Measurements from ENCODE around the gene AFDN. TPM values are rescaled to one million over a fixed set of nuclear protein-coding genes. Genes with fewer than 3 reads are reported as not detected.

AFDN gene
- total RNA-seq, 4 donors from 2014 or later, result 148 to 371 (median 204) TPM

GRCh38 chr6:167953551-167953950, 126.8 kb downstream of the AFDN start:
- H3K36me3 ChIP-seq, result peaks cover 0 to 30% (median 7%) of the 10 kb centered on the region in 4 donors
- no peaks in the 10 kb centered on the region for H3K9me3 ChIP-seq
- intact Hi-C loops (cut with DNase I; ENCODE audit: low total_unique reads), result no loop called here
- no peak overlapping the region for H3K4me3 ChIP-seq
- WGBS, 2 donors (ENCODE audit: low coverage in 1 of 2), result 87 to 95% methylated on average over 5 of the region's 5 CpGs
- TF ChIP-seq POLR2A (IDR thresholded peaks at IDR 0.05) (no peak), CTCF (IDR thresholded peaks at IDR 0.05) (no peak), EP300 (IDR thresholded peaks at IDR 0.05; ENCODE audit: low read depth) (no peak), POLR2AphosphoS5 (IDR thresholded peaks at IDR 0.05) (no peak)
- H3K4me1 ChIP-seq, result peaks cover 0 to 14% (median 8%) of the 10 kb centered on the region in 4 donors
- in situ Hi-C loops (cut with MboI; ENCODE audit: low pct_ligation_motif_present in 1 of 4, low pct_unique_long_range_greater_than_20kb in 1 of 4, low sequenced_read_pairs in 3 of 4), result no loop called here
- no peaks in the 10 kb centered on the region for H3K27me3 ChIP-seq
- no peak for DNase-seq
- H3K27ac ChIP-seq, result no peak overlapping the region

GRCh38 chr6:167954151-167954550, 127.4 kb downstream of the AFDN start:
- WGBS, 2 donors (ENCODE audit: low coverage in 1 of 2), result 91 to 93% methylated on average over 3 of the region's 3 CpGs
- Histone ChIP-seq H3K27me3 (no peaks in the 10 kb centered on the region), H3K4me3 (no peak overlapping the region), H3K4me1 (peaks cover 0 to 14% (median 8%) of the 10 kb centered on the region in 4 donors), H3K27ac (no peak overlapping the region), H3K9me3 (no peaks in the 10 kb centered on the region), H3K36me3 (peaks cover 0 to 24% (median 6%) of the 10 kb centered on the region in 4 donors)
- intact Hi-C loops (cut with DNase I; ENCODE audit: low total_unique reads), result no loop called here
- in situ Hi-C loops (cut with MboI; ENCODE audit: low pct_ligation_motif_present in 1 of 4, low pct_unique_long_range_greater_than_20kb in 1 of 4, low sequenced_read_pairs in 3 of 4), result no loop called here
- no peak for DNase-seq
- TF ChIP-seq CTCF (IDR thresholded peaks at IDR 0.05) (no peak), EP300 (IDR thresholded peaks at IDR 0.05; ENCODE audit: low read depth) (no peak), POLR2AphosphoS5 (IDR thresholded peaks at IDR 0.05) (no peak), POLR2A (IDR thresholded peaks at IDR 0.05) (no peak)

- H3K9me3 ChIP-seq, result no peaks in the 10 kb centered on the region
- intact Hi-C loops (cut with DNase I; ENCODE audit: low total_unique reads), result loop anchor here (5.0 kb wide), 1 partner anchor 226 kb away; no protein-coding TSS in a partner anchor
- no peak overlapping the region for H3K4me3 ChIP-seq
- H3K27me3 ChIP-seq, result no peaks in the 10 kb centered on the region
- H3K4me1 ChIP-seq, result peaks cover 0 to 14% (median 8%) of the 10 kb centered on the region in 4 donors
- in situ Hi-C loops (cut with MboI; ENCODE audit: low pct_ligation_motif_present in 1 of 4, low pct_unique_long_range_greater_than_20kb in 1 of 4, low sequenced_read_pairs in 3 of 4), result no loop called here
- 92 to 100% methylated on average over 1 to 6 of the region's 6 CpGs for WGBS, 2 donors (ENCODE audit: low coverage in 1 of 2)
- no peak overlapping the region for H3K27ac ChIP-seq
- peaks cover 0 to 12% (median 4%) of the 10 kb centered on the region in 4 donors for H3K36me3 ChIP-seq
- TF ChIP-seq POLR2AphosphoS5 (IDR thresholded peaks at IDR 0.05), result no peak
- no peak for TF ChIP-seq EP300 (IDR thresholded peaks at IDR 0.05; ENCODE audit: low read depth)
- TF ChIP-seq POLR2A (IDR thresholded peaks at IDR 0.05), result no peak
- TF ChIP-seq CTCF (IDR thresholded peaks at IDR 0.05), result no peak
- DNase-seq, result no peak
Observed at GRCh38 chr6:167956491-167956890, 129.8 kb downstream of the AFDN start.

GRCh38 chr6:167956983-167957492, 130.3 kb downstream of the AFDN start:
- Histone ChIP-seq H3K36me3 (peaks cover 0 to 6% (median 1%) of the 10 kb centered on the region in 4 donors), H3K4me3 (no peak overlapping the region), H3K4me1 (peaks cover 0 to 14% (median 8%) of the 10 kb centered on the region in 4 donors), H3K27ac (no peak overlapping the region), H3K9me3 (no peaks in the 10 kb centered on the region), H3K27me3 (no peaks in the 10 kb centered on the region)
- 93% methylated on average over 8 of the region's 8 CpGs; no CpG with 5 or more reads in 1 of the 2 donors for WGBS, 2 donors (ENCODE audit: low coverage in 1 of 2)
- in situ Hi-C loops (cut with MboI; ENCODE audit: low pct_ligation_motif_present in 1 of 4, low pct_unique_long_range_greater_than_20kb in 1 of 4, low sequenced_read_pairs in 3 of 4), result no loop called here
- intact Hi-C loops (cut with DNase I; ENCODE audit: low total_unique reads), result loop anchor here (5.0 kb wide), 1 partner anchor 225 kb away; no protein-coding TSS in a partner anchor
- TF ChIP-seq POLR2AphosphoS5 (IDR thresholded peaks at IDR 0.05) (no peak), POLR2A (IDR thresholded peaks at IDR 0.05) (no peak), CTCF (IDR thresholded peaks at IDR 0.05) (no peak), EP300 (IDR thresholded peaks at IDR 0.05; ENCODE audit: low read depth) (no peak)
- DNase-seq, result no peak
